ENCODE data around the gene PTDSS2. TPM values are rescaled to one million over a fixed set of nuclear protein-coding genes. Genes with fewer than 3 reads are reported as not detected.

PTDSS2 gene
- total and polyA plus RNA-seq, 9 of the 15 experiments (the other 6 are each of a cell fraction or from before 2014, with no cell fraction given) = 0.45 to 53.9 (median 17.2) TPM

- TF ChIP-seq, protein P1, sequence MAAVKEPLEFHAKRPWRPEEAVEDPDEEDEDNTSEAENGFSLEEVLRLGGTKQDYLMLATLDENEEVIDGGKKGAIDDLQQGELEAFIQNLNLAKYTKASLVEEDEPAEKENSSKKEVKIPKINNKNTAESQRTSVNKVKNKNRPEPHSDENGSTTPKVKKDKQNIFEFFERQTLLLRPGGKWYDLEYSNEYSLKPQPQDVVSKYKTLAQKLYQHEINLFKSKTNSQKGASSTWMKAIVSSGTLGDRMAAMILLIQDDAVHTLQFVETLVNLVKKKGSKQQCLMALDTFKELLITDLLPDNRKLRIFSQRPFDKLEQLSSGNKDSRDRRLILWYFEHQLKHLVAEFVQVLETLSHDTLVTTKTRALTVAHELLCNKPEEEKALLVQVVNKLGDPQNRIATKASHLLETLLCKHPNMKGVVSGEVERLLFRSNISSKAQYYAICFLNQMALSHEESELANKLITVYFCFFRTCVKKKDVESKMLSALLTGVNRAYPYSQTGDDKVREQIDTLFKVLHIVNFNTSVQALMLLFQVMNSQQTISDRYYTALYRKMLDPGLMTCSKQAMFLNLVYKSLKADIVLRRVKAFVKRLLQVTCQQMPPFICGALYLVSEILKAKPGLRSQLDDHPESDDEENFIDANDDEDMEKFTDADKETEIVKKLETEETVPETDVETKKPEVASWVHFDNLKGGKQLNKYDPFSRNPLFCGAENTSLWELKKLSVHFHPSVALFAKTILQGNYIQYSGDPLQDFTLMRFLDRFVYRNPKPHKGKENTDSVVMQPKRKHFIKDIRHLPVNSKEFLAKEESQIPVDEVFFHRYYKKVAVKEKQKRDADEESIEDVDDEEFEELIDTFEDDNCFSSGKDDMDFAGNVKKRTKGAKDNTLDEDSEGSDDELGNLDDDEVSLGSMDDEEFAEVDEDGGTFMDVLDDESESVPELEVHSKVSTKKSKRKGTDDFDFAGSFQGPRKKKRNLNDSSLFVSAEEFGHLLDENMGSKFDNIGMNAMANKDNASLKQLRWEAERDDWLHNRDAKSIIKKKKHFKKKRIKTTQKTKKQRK (IDR thresholded peaks at IDR 0.05; ENCODE audit: borderline replicate concordance, low read depth, low read length) = no peak
- TF ChIP-seq KDM5B (IDR thresholded peaks at IDR 0.05; ENCODE audit: insufficient replicate concordance, low read depth, low read length) = no peak
- TF ChIP-seq GTF2F1 (IDR thresholded peaks at IDR 0.05; ENCODE audit: low read depth, low read length) = no peak
- TF ChIP-seq SREBF1 (IDR thresholded peaks at IDR 0.05; ENCODE audit: borderline replicate concordance, low read depth, low read length) = no peak
- 0 out of 2 replicates have a peak, but pooled peaks have one; percentile 23 for TF ChIP-seq ZBTB9 (CRISPR knock-in tag; IDR thresholded peaks at IDR 0.05)
- no peak for TF ChIP-seq BACH1 (tag; IDR thresholded peaks at IDR 0.05)
- TF ChIP-seq CHCHD3 (CRISPR knock-in tag; IDR thresholded peaks at IDR 0.05) = no peak
- no peak for TF ChIP-seq ZNF174 (CRISPR knock-in tag; IDR thresholded peaks at IDR 0.05)
- no peak for TF ChIP-seq CBX2 (IDR thresholded peaks at IDR 0.05; ENCODE audit: insufficient read depth, low read length, poor library complexity, severe bottlenecking)
- TF ChIP-seq HMGN3 (IDR thresholded peaks at IDR 0.05; ENCODE audit: borderline replicate concordance, extremely low read depth, insufficient read length, low read depth, low read length) = no peak
- TF ChIP-seq BRF1 (IDR thresholded peaks at IDR 0.05; ENCODE audit: borderline replicate concordance, extremely low read depth, insufficient read length) = no peak
- no peak for TF ChIP-seq MEF2A (IDR thresholded peaks at IDR 0.05; ENCODE audit: control insufficient read depth, low read depth, low read length)
- peak; percentile 39; the same call in 1 of the 2 replicates for TF ChIP-seq PHF8 (IDR thresholded peaks at IDR 0.05; ENCODE audit: borderline replicate concordance, low read length)
- TF ChIP-seq STAG1 (CRISPR knock-in tag; IDR thresholded peaks at IDR 0.05; ENCODE audit: borderline replicate concordance) = no peak
- no peak for TF ChIP-seq ZNF707 (CRISPR knock-in tag; conservative IDR thresholded peaks at IDR 0.05)
- peak; percentile 20 for TF ChIP-seq PCBP1 (IDR thresholded peaks at IDR 0.05; ENCODE audit: low read depth, low read length, poor library complexity, severe bottlenecking)
- 0 out of 2 replicates have a peak, but pooled peaks have one; percentile 24 for TF ChIP-seq THRB (CRISPR knock-in tag; conservative IDR thresholded peaks at IDR 0.05)
Measured at GRCh38 chr11:537622-538430, 87.7 kb downstream of the PTDSS2 start (continued).
